Measurements from ENCODE around the gene ADGRL3.
"Not testable (repeated sequence)": the region's sequence is repeated elsewhere in the genome, so short reads cannot be mapped to it uniquely, and the experiment has no call there.

Gene ADGRL3

DNA sequence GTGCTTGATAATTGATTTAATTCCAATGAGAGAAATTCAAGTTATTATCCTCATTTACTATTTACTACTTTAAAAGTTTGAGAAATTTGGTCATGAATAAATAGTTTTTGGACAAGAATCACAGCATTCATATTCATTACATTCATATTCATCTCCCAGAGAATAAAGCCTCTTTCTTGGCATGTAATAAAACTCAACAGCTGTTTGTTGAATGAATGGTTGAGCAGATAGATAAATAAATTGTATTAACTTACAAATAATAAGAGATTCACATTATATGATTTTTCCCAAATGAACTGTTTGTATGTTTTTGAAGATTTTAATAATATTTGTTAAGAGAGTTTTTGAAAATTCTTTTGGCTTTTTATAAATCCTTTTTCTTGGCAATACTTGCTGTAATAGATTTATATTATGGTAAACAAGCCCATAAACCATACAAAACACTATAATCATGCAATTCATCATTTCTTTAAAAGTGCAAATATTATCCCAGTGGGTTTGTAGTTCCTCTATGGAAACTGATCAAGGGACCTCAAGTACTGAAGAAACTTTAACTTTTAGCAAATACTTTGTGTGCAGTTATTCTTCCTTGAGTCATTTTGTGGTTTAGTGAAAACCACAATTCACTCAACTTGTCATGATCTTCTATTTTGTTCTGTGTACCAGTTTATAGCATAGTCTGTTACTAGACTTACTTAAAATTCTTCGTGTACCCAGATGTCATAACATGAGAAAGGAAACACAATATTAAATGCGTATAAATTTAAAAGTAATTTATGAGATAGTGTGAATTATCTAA, 371.8 kb downstream of the ADGRL3 start:
- H3K4me3 ChIP-seq (ENCODE audit: low read depth, low read length), result no peak overlapping the region
- DNase-seq (ENCODE audit: low read depth), result peak; percentile 47

DNA sequence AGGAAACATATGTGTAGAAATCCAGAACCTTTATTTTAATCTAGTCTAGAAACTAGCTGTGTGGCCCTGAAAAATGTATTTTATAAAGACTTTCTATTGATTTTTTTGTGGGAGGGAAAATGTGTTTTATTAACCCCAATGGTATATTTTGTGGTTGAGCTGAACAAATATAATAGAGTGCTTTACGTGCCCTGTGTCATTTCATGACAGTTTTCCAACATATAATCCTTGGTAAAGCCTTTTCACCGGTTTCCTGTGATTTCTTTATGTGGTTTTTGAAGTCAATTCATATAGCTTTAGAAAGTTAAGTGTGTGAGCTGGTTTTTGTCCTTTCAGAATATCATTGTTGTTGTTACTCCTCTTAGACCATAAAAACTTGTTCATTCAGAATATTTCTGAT, 375.7 kb downstream of the ADGRL3 start:
- no peak for DNase-seq (ENCODE audit: low read depth)
- H3K4me3 ChIP-seq (ENCODE audit: low read depth, low read length), result no peak overlapping the region

DNA sequence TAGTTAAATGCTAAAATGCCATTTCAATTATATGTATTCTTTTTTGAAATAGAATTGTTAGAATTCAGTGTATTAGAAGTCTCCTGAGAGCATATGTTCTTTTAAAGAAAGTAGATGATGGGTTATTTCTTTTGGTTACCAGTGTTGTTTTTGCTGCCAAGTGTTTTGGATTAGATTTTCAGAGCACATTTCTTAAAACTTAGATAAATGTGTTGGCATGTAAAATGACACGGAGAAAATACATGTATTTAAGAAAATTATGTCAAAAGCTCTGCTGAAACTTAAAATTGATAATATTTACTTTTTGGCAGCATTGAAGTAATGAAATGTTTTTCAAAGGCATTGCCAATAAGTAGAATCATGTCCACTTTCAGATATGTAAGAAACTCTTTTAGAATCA, 379.7 kb downstream of the ADGRL3 start:
- no peak for DNase-seq (ENCODE audit: low read depth)
- H3K4me3 ChIP-seq (ENCODE audit: low read depth, low read length), result no peak overlapping the region

DNA sequence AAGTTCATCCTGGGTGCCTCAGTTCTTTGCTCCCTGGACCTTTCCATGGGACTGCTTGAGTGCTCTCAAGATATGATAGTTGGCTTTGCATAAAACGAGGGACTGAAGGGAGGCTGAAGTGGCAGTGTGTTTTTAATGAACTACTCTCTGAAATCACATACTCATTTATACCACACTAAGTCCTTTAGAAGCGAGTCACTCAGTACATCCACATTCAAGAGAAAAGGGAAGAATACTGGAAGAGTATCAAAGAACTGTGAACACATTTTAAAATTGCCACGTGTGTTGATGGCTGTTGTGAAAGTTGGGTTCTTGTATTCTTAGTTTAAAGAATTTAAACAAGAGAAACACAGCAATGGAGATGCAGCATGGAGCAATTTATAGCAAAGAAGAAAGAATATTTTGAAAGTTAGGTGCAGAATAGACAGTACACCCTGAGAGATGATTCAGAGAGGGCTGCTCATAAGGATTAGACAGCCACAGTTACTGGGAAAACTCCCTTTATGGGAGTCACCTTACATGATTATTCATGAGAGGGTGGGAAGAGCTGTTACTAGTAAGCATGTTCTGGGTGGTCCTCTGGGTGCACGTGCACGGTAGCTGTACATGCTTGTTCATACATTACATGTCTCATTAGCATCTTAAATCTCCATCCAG, 380.7 kb downstream of the ADGRL3 start:
- DNase-seq (ENCODE audit: low read depth), result no peak
- no peak overlapping the region for H3K4me3 ChIP-seq (ENCODE audit: low read depth, low read length)

DNA sequence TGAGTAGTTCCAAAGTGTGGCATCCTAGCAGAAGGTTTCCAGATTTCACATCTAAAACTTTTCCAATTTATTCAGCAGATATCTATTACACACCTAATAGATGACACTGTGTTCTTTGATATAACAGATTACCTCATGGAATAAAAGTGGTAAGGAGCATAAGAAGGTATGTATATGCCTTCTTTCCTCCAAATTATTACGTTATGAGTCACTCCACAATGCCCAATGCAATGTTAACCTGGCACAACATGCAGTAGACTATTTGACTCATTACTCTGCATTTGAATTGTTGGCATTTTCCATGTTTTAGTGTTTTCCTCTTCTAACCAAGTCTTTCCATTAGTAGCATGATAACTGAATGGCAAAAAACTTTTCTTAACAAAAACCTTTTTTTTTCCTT, 383.6 kb downstream of the ADGRL3 start:
- no peak overlapping the region for H3K4me3 ChIP-seq (ENCODE audit: low read depth, low read length)
- DNase-seq (ENCODE audit: low read depth), result no peak

DNA sequence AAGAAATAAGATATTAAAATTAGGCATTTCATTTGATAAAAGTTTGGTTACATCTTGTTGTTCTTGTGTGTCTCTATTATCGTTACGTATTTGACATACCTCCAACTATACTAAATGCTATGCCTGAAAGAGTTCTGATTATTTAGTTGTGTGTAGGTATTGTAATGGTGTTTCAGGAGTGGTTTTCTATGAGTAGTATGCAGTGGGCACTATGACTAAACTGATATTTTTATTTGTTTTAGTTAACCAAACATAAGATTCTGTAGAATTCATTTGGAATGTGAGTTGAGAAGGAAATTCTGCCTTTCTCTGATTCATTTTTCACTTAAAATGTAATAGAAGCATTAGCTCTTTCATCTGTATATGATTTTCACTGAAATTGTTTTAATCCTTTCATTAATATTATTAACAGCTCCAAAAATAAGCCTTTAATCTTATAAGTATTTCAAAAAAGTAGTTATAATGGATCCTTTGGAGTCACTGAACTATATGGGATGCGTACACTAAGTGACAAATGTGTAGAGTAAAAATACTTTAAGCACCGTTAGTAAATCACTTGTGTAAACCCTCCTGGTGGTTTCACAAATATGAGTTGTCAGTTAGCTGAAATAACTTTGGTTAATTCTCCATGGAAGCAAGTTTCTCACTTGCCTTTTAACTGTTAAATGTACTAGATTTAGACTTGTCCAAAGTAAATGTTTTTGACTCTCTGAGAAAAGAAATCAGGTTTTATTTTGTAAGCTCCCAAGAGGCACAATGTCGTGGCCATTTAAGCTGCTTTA, 388.7 kb downstream of the ADGRL3 start:
- no peak overlapping the region for H3K4me3 ChIP-seq (ENCODE audit: low read depth, low read length)
- no peak for DNase-seq (ENCODE audit: low read depth)

DNA sequence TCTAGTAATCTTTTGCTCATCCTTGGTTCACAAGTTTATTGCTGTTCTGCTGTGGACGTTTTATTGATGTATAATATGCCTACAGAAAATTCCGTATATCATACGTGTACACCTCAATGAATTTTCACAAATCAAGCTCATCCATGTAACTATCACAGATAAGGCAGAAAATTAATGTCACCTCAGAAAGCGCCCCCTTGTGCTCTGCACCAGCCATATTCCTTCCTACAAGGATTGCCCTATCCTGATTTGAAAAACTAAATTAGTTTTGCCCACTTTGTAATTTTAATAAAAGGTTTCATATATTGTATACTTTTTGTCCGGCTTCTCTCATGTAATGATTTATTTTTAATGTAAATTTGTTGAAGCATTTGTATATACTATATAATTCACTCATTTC, 390.8 kb downstream of the ADGRL3 start:
- DNase-seq (ENCODE audit: low read depth), result no peak
- no peak overlapping the region for H3K4me3 ChIP-seq (ENCODE audit: low read depth, low read length)

DNA sequence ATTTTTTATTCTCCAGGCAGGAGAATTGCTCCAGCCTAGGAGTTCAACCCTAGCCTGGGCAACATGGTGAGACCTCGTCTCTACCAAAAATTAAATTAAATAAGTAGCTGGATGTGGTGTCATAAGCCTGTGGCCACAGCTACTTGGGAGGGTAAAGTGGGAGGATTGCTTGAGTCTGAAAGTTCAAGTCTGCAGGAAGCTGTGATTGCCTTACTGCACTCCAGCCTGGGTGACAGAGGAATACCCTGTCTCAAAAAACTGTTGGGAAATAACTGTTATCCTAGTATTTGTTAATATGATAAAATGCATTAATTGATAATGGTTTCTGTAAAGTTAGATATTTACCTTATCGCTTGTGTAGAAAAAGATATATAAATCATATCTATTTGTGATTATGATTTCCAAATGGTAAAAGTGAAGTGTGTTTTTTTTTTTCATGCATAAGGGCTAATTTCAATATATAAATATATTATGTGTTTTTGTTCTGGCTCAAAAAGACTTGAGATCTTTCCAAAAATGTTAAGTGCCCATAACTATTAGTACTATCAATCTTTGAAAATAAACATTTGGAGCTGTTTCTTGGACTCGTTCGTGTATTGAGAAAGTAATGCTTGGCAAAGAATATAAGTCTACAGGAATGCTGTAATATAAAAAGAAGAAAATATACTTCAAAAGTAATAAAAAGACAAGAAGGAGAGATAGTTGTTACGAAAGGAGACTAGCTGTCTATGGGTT, 396.6 kb downstream of the ADGRL3 start:
- DNase-seq (ENCODE audit: low read depth), result no peak

DNA sequence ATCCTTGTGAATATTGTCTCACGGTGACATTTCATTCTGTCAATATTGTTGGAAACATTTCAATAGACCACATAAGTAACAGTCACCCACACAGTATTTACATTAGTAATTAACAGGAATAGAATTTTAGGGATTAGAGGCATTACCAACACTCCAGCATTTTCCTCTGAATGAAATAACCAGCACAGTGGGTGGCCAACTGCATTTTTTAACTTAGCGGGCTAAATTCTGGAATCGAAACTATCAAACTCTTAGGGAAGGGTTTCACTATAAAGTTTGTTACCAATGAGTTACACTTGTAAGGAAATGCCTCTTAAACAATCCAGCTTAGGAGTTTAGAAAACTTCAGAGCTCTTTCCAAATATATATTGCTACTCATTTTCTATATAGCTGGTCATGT, 403.0 kb downstream of the ADGRL3 start:
- H3K4me3 ChIP-seq (ENCODE audit: low read depth, low read length), result no peak overlapping the region
- DNase-seq (ENCODE audit: low read depth), result no peak

More for the DNA sequence above, 396.6 kb downstream of the ADGRL3 start:
- H3K4me3 ChIP-seq (ENCODE audit: low read depth, low read length), result no peak overlapping the region

DNA sequence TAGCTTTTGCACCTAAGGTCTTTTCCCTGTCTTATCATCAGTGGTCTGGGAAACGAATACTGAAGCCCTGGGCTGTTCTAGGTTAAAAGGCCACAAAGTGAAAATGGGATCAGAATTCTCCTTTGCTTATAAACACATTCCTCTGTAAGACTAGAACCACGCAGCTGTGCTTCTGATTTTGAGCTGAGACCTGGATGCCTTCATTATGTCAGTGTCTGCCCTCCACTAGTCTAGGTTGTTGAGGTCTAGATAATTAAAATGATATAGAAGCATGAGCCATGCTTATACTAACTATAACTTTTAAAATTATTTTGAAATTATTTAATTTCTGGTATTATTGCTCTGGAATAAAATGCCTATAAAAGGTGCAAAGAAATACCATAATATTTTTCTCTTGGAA, 403.9 kb downstream of the ADGRL3 start:
- H3K4me3 ChIP-seq (ENCODE audit: low read depth, low read length), result no peak overlapping the region
- no peak for DNase-seq (ENCODE audit: low read depth)

DNA sequence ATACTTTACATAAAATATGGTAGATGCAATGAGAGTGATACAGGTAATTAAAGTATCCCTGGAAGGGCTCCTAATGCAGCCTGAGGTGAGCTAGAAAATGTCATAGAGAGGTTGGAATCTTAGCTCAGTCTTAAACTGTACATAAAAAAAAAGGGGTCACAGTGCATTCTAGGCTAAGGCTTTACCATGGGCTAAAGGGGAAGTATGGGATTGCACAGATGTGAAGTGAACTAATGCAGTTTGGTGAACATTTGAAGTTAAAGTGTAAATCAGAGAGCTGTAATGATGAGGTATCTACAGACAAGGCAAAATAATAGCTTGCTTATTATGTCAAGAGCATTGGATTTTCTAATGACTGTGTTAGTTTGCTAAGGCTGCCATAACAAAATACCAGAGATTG, 405.9 kb downstream of the ADGRL3 start:
- H3K4me3 ChIP-seq (ENCODE audit: low read depth, low read length), result no peak overlapping the region
- DNase-seq (ENCODE audit: low read depth), result no peak

DNA sequence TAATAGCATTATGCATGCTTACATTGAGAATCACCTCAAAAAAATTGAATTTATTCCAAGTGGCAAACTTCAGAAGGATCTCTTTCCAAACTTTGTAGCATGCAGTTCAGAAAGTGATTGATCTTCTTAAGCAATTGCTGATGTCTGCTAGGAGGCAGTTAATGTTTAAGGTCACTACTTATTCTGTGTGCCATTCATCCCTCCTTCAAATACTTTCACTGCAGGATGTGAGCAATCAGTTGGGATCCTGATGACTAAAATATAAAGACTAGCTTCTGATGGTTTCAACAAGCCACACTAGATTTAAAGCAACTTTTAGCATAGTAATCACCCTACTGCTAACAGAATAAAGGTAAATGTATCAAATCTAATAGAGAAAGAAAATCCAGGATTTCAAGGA, 414.1 kb downstream of the ADGRL3 start:
- no peak overlapping the region for H3K4me3 ChIP-seq (ENCODE audit: low read depth, low read length)
- peak; percentile 15 for DNase-seq (ENCODE audit: low read depth)

DNA sequence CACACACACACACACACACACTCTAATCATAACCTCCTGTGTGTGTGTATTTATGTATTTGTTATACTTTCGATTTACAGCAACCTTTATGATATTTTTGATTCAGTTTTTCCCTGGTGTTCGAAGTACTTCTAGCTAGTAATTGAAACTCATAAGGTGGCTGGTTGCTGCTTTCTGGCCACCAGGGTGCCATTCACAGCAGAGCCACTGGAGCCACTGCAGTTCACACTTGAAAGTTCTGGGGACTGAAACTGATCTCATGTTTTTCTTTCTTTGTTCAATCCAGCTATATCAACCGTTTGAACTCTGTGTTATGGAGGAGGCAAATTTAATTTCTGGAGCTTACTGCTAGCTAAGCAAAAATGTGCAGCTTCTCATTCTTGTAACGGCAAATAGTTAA, 419.4 kb downstream of the ADGRL3 start:
- no peak for DNase-seq (ENCODE audit: low read depth)
- H3K4me3 ChIP-seq (ENCODE audit: low read depth, low read length), result no peak overlapping the region

DNA sequence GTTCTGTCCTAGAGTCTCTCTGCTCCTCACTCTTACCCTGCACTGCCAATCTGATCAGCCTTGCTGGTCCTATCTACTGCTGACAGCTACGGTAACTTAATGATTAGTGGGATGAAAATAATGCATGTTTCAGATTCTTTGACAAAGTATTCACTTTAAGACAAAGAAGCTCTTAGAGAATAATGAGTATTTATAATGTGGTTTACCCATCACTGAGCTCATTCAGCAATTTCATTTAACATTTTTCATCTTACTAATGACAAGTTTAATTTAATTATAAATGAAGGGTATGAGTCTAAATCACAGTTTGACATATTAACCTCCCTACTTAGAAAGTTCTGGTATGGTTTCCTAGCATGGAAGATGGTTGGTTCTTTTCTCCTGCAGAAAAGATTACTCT, 428.2 kb downstream of the ADGRL3 start:
- no peak for DNase-seq (ENCODE audit: low read depth)

DNA sequence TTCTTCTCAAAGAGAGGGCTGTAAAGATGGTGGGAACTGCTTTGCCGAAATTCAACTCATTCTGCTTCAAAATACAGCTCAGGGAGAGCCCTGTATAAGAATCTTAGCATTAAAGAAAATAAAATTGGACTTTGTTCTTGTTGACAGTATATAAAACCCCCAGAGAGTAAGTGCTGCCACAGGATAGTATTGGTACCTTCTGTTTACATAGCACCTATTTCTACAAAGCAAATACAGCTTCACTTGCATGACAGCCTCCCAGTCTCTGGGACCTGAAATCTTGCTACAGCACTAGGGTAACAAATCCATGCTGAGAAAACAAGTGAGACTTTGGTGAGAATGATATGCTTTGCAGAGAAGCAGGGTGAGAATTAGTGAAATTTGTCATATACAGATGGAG, 428.6 kb downstream of the ADGRL3 start:
- no peak overlapping the region for H3K4me3 ChIP-seq (ENCODE audit: low read depth, low read length)
- no peak for DNase-seq (ENCODE audit: low read depth)

More for the DNA sequence above, 428.2 kb downstream of the ADGRL3 start:
- H3K4me3 ChIP-seq (ENCODE audit: low read depth, low read length), result no peak overlapping the region

DNA sequence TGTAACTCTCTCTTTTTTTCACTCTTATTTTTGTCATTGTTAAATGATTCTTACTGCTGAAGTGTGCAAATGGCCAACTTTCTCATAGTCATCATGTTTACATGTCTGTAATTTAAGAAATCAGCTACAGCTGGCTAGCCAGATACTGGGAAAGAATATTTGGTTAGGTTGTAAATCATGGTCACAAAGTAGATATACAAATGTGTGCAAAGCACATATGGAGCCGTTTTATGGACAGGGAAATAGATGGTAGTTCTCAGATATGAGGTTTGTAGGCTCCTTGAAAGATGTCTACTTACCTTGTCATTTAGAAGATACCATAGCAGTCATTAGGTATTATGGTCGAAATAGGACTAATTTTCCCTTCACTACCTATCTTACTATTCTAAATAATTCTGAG, 430.4 kb downstream of the ADGRL3 start:
- DNase-seq (ENCODE audit: low read depth), result no peak
- H3K4me3 ChIP-seq (ENCODE audit: low read depth, low read length), result no peak overlapping the region

DNA sequence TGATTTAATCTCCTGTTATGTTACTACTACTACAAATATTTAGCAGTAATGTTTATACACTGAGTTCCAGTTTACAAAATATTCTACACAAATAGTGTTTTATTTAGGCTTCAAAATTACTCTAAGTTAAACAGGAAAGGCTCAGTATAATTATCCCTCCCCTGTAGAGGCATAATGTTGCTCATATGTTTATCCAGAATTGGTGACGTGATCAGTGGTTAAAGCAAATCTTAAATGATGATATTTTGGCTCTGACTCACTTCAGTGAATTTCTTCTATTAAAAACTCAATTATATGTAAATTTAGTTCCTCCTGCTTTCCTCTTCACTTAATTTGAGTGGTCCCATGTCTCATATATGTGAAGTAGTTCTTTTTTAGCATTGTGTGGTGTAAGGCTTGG, 438.5 kb downstream of the ADGRL3 start:
- H3K4me3 ChIP-seq (ENCODE audit: low read depth, low read length), result no peak overlapping the region
- no peak for DNase-seq (ENCODE audit: low read depth)

DNA sequence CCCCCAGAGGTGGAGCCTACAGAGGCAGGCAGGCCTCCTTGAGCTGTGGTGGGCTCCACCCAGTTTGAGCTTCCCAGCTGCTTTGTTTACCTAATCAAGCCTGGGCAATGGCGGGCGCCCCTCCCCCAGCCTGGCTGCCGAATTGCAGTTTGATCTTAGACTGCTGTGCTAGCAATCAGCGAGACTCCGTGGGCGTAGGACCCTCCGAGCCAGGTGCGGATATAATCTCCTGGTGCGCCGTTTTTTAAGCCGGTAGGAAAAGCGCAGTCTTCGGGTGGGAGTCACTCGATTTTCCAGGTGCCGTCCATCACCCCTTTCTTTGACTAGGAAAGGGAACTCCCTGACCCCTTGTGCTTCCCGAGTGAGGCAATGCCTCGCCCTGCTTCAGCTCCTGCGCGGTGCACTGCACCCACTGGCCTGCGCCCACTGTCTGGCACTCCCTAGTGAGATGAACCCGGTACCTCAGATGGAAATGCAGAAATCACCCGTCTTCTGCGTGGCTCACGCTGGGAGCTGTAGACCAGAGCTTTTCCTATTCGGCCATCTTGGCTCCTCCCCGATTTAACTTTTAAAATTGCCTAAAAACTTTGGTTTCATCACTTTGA, 446.7 kb downstream of the ADGRL3 start:
- not testable (repeated sequence) for H3K4me3 ChIP-seq (ENCODE audit: low read depth, low read length); DNase-seq (ENCODE audit: low read depth)

DNA sequence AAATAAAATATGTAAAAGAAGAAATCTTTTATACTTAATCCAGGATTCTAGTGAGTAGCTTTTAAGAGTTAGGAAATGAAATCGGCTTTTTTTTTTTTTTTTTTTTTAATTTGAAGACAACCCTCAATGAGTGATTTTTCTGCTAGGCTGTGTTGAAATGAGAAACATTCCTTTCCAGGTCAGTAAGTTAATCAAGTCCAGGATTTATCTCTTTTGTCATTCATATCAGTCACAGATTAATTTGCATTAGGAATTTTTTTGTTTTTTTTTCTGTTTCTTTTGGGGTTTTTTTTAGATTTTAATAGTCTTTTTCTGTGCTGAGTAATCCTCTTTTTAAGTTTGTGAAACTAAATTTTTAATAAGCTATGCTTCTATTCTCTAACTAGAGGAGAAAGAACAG, 448.1 kb downstream of the ADGRL3 start:
- H3K4me3 ChIP-seq (ENCODE audit: low read depth, low read length), result no peak overlapping the region
- DNase-seq (ENCODE audit: low read depth), result no peak
